Mesothelial cell of epicardium (in vitro differentiated cells): ENCODE data around the gene FBXL20. TPM values are rescaled to one million over a fixed set of nuclear protein-coding genes. Genes with fewer than 3 reads are reported as not detected.

Experiments
- DNase-seq, 2 experiments: peaks; one replicate each; pipeline ENCODE4 v3.0.0; 2021; ENCODE audit warnings: low spot score in 2 of 2; ENCODE audit not compliant: unreplicated experiment in 2 of 2
- H3K27ac Mint-ChIP-seq: 2 replicates; pipeline ENCODE4 v1.8.0; 2021; ENCODE audit warnings: mixed read lengths
- H3K27me3 Mint-ChIP-seq: 2 replicates; pipeline ENCODE4 v1.8.0; 2021; ENCODE audit warnings: low read depth, mixed read lengths
- H3K36me3 Mint-ChIP-seq: 2 replicates; pipeline ENCODE4 v1.8.0; 2021; ENCODE audit warnings: mixed read lengths
- H3K4me1 Mint-ChIP-seq: 2 replicates; pipeline ENCODE4 v1.8.0; 2021; ENCODE audit warnings: mixed read lengths
- H3K4me3 Mint-ChIP-seq: 2 replicates; pipeline ENCODE4 v1.8.0; 2021; ENCODE audit warnings: mild to moderate bottlenecking, moderate library complexity, mixed read lengths
- H3K9me3 Mint-ChIP-seq: 2 replicates; pipeline ENCODE4 v1.8.0; 2021; ENCODE audit warnings: mixed read lengths
- CTCF ChIP-seq: fragments of 200-600 bp; sonication (generic); IDR thresholded peaks from one replicate; pipeline ENCODE4 v1.5.0; 2021; ENCODE audit warnings: antibody characterized with exemption; ENCODE audit not compliant: unreplicated experiment
- total RNA-seq: library from RNA; stranded (reverse); gene quantifications from 3 replicates; pipeline ENCODE4 v1.2.1, GENCODE V29; 2021

The FBXL20 gene
- total RNA-seq, 1 donor from 2014 or later: 29.1 TPM

- Mint-ChIP-seq H3K4me1 (peaks cover 2% of the 10 kb centered on the region), H3K4me3 (no peak overlapping the region), H3K27me3 (peaks cover 57% of the 10 kb centered on the region), H3K36me3 (peaks cover 14% of the 10 kb centered on the region), H3K27ac (no peak overlapping the region), H3K9me3 (no peaks in the 10 kb centered on the region)
- DNase-seq: no peak
- TF ChIP-seq CTCF: no peak
Measured at GRCh38 chr17:39208136-39208535, 193.3 kb downstream of the FBXL20 start.

GRCh38 chr17:39205112-39205526, 196.3 kb downstream of the FBXL20 start:
- no peak overlapping the region for H3K4me3 Mint-ChIP-seq
- H3K36me3 Mint-ChIP-seq: peaks cover 24% of the 10 kb centered on the region
- no peak for TF ChIP-seq CTCF
- no peaks in the 10 kb centered on the region for H3K9me3 Mint-ChIP-seq
- no peak overlapping the region for H3K27ac Mint-ChIP-seq
- DNase-seq: no peak
- H3K4me1 Mint-ChIP-seq: peaks cover 22% of the 10 kb centered on the region
- H3K27me3 Mint-ChIP-seq: peaks cover 26% of the 10 kb centered on the region

GRCh38 chr17:39204245-39204644, 197.2 kb downstream of the FBXL20 start:
- H3K4me3 Mint-ChIP-seq: no peak overlapping the region
- no peak for TF ChIP-seq CTCF
- H3K4me1 Mint-ChIP-seq: peaks cover 28% of the 10 kb centered on the region
- no peak for DNase-seq
- H3K9me3 Mint-ChIP-seq: no peaks in the 10 kb centered on the region
- H3K36me3 Mint-ChIP-seq: peaks cover 24% of the 10 kb centered on the region
- H3K27ac Mint-ChIP-seq: no peak overlapping the region
- peaks cover 18% of the 10 kb centered on the region for H3K27me3 Mint-ChIP-seq

Other genes with a start within 250 kb of the FBXL20 start
- 15.4 to 18.6 TPM (median 17.0 TPM) in 3 replicates for gene PLXDC1, start 250.0 kb downstream of the FBXL20 start, total RNA-seq
- 0.40 TPM in 1 of 3 replicates, not detected in the others for gene ARL5C, start 235.5 kb downstream of the FBXL20 start, total RNA-seq
- gene CACNB1, start 204.0 kb downstream of the FBXL20 start, total RNA-seq: 19.2 to 21.6 TPM (median 19.3 TPM) in 3 replicates
- gene RPL19, start 201.3 kb downstream of the FBXL20 start, total RNA-seq: 1,422 to 1,472 TPM (median 1,468 TPM) in 3 replicates
- 0.63 to 0.86 TPM (median 0.77 TPM) in 3 replicates for gene STAC2, start 175.7 kb downstream of the FBXL20 start, total RNA-seq
- gene MED1, start 49.6 kb upstream of the FBXL20 start, total RNA-seq: 43.9 to 47.3 TPM (median 44.4 TPM) in 3 replicates
- gene CDK12, start 59.9 kb upstream of the FBXL20 start, total RNA-seq: 91.5 to 93.4 TPM (median 93.1 TPM) in 3 replicates
- gene NEUROD2, start 206.3 kb upstream of the FBXL20 start, total RNA-seq: 0.09 TPM in 1 of 3 replicates, not detected in the others
- gene PPP1R1B, start 225.3 kb upstream of the FBXL20 start, total RNA-seq: 0.58 to 0.75 TPM (median 0.75 TPM) in 3 replicates
- 55.6 to 56.6 TPM (median 56.2 TPM) in 3 replicates for gene STARD3, start 235.5 kb upstream of the FBXL20 start, total RNA-seq